Thoracic aorta (tissue), 2 donors: ENCODE results near the gene NKIRAS1. TPM values are rescaled to one million over a fixed set of nuclear protein-coding genes. Genes with fewer than 3 reads are reported as not detected.
"Not testable (repeated sequence)": the region's sequence is repeated elsewhere in the genome, so short reads cannot be mapped to it uniquely, and the experiment has no call there.

Source experiments
- ATAC-seq: fragments of 150-250 bp; one replicate; pipeline ENCODE4 v1.8.0; 2017; ENCODE audit warnings: low read depth; ENCODE audit not compliant: insufficient number of reproducible peaks, low FRiP score
- DNase-seq: peaks from one replicate; pipeline ENCODE4 v3.0.0-alpha.2; 2020; ENCODE audit warnings: low spot score
- H3K27ac ChIP-seq, 2 donors: fragments of 200-600 bp; sonication (generic); 1 replicate in 1 of 2; 2 replicates in 1 of 2; pipeline ENCODE4 v1.5.1; 2016; ENCODE audit warnings: mild to moderate bottlenecking in 2 of 2, moderate library complexity in 2 of 2
- H3K27me3 ChIP-seq: fragments of 200-600 bp; sonication (generic); replicated peaks from 2 replicates; pipeline ENCODE4 v1.6.0; 2016; ENCODE audit warnings: mild to moderate bottlenecking; ENCODE audit not compliant: insufficient read depth
- H3K36me3 ChIP-seq: fragments of 200-600 bp; sonication (generic); one replicate; pipeline ENCODE4 v1.5.1; 2016
- H3K4me1 ChIP-seq, 2 donors: fragments of 200-600 bp; sonication (generic); 1 replicate in 1 of 2; 2 replicates in 1 of 2; pipeline versions ENCODE4 v1.5.1 to v1.6.0; 2016; ENCODE audit warnings: low read depth in 2 of 2, mild to moderate bottlenecking in 1 of 2; ENCODE audit not compliant: control insufficient read depth in 1 of 2
- H3K4me3 ChIP-seq: fragments of 200-600 bp; sonication (generic); 2 replicates; pipeline ENCODE4 v1.5.1; 2016; ENCODE audit warnings: mild to moderate bottlenecking
- H3K9me3 ChIP-seq: fragments of 200-600 bp; sonication (generic); 2 replicates; pipeline ENCODE4 v1.5.1; 2016
- total RNA-seq, 2 donors: library from RNA; depleted of rRNA; stranded (reverse); fragments of >200 nt; gene quantifications; one replicate each; pipeline versions ENCODE4 v1.1.0 to v1.2.3, GENCODE V29; 2016
- TF ChIP-seq, protein P1 (sequence below): fragments of 200-600 bp; sonication (generic); IDR thresholded peaks from one replicate; pipeline ENCODE4 v1.5.1; 2019; ENCODE audit warnings: antibody characterized with exemption

NKIRAS1 gene
- total RNA-seq, 2 donors from 2014 or later, result 15.8 to 21.0 TPM

DNA sequence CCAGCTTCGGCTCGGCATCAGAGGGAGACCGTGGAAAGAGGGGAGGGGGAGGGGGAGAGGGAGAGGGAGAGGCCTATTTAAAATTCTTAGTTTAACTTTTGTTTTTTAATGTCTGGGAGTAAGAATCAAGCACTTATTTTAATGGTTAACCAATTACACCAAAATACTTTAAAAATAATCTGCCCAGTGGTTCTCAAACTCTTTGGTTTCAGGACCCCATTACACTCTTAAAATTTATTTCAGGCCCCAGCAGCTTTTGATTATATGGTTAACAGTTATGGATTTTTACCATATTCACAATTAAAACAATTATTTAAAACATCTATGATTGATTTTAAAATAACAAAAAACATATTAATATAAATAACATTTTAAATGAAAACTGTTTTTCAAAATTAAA lies 44.5 kb downstream of the NKIRAS1 start:
- ATAC-seq, result no peak
- Histone ChIP-seq H3K9me3 (no peaks in the 10 kb centered on the region), H3K4me3 (no peak overlapping the region), H3K27me3 (no peaks in the 10 kb centered on the region), H3K36me3 (no peaks in the 10 kb centered on the region), H3K4me1 (peaks cover 13 to 29% of the 10 kb centered on the region in 2 donors), H3K27ac (no peak overlapping the region)
- DNase-seq, result no peak
- TF ChIP-seq, protein P1, sequence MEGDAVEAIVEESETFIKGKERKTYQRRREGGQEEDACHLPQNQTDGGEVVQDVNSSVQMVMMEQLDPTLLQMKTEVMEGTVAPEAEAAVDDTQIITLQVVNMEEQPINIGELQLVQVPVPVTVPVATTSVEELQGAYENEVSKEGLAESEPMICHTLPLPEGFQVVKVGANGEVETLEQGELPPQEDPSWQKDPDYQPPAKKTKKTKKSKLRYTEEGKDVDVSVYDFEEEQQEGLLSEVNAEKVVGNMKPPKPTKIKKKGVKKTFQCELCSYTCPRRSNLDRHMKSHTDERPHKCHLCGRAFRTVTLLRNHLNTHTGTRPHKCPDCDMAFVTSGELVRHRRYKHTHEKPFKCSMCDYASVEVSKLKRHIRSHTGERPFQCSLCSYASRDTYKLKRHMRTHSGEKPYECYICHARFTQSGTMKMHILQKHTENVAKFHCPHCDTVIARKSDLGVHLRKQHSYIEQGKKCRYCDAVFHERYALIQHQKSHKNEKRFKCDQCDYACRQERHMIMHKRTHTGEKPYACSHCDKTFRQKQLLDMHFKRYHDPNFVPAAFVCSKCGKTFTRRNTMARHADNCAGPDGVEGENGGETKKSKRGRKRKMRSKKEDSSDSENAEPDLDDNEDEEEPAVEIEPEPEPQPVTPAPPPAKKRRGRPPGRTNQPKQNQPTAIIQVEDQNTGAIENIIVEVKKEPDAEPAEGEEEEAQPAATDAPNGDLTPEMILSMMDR, result no peak

DNA sequence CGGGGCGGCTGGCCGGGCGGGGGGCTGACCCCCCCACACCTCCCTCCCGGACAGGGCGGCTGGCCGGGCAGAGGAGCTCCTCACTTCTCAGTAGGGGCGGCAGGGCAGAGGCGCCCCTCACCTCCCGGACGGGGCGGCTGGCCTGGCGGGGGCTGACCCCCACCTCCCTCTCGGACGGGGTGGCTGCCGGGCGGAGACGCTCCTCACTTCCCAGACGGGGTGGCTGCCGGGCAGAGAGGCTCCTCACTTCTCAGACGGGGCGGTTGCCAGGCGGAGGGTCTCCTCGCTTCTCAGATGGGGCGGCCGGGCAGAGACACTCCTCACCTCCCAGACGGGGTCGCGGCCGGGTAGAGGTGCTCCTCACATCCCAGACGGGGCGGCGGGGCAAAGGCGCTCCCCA lies 45.4 kb downstream of the NKIRAS1 start:
- not testable (repeated sequence) for DNase-seq, H3K9me3 ChIP-seq, H3K36me3 ChIP-seq, ATAC-seq, H3K27me3 ChIP-seq, H3K4me3 ChIP-seq, H3K27ac ChIP-seq
- H3K4me1 ChIP-seq, result peaks cover 5 to 22% of the 10 kb centered on the region in 2 donors

DNA sequence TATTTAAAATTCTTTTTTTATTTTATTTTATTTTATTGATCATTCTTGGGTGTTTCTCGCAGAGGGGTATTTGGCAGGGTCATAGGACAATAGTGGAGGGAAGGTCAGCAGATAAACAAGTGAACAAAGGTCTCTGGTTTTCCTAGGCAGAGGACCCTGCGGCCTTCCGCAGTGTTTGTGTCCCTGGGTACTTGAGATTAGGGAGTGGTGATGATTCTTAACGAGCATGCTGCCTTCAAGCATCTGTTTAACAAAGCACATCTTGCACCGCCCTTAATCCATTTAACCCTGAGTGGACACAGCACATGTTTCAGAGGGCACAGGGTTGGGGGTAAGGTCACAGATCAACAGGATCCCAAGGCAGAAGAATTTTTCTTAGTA lies 46.1 kb downstream of the NKIRAS1 start:
- DNase-seq, H3K36me3 ChIP-seq, ATAC-seq, H3K9me3 ChIP-seq, H3K27ac ChIP-seq, H3K27me3 ChIP-seq, H3K4me3 ChIP-seq: not testable (repeated sequence)
- H3K4me1 ChIP-seq, result peaks cover 7 to 26% of the 10 kb centered on the region in 2 donors

DNA sequence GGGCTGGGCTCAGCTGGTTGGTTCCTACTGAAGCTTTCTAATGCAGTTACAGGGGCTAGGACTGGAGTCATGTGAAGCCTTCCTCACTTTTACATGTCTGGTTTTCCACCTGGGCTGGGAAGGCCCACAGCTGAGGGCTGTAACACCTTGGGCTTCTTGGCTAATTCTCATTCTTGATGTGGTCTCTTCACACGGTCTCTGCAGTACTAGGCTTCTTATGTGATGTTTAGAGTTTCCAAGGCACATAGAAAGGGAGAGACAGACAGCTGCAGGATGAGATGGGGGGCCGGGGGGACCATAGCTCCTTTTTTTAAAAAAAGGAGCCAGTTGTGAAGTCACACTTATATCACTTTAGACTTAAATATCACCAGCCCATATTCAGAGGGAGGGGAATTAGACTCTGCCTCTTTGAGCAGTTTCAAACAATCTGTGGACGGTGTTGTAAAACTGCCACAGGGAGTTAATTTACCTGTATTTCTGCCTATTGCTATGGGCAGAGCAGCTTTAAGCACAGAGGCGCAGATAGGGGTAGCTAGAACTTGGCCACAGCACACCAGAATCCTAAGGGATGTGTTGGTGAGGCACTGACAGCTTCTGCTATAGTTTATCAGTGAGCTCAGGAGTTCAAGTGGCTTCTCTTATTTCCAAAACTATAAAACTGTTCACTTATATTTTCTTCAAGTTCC lies 46.7 kb downstream of the NKIRAS1 start:
- TF ChIP-seq, protein P1, result no peak
- no peaks in the 10 kb centered on the region for H3K36me3 ChIP-seq
- H3K4me3 ChIP-seq, result no peak overlapping the region
- peaks cover 12 to 32% of the 10 kb centered on the region in 2 donors for H3K4me1 ChIP-seq
- ATAC-seq (no peak), DNase-seq (no peak)
- no peak overlapping the region for H3K27ac ChIP-seq
- no peaks in the 10 kb centered on the region for H3K27me3 ChIP-seq
- H3K9me3 ChIP-seq, result no peaks in the 10 kb centered on the region

DNA sequence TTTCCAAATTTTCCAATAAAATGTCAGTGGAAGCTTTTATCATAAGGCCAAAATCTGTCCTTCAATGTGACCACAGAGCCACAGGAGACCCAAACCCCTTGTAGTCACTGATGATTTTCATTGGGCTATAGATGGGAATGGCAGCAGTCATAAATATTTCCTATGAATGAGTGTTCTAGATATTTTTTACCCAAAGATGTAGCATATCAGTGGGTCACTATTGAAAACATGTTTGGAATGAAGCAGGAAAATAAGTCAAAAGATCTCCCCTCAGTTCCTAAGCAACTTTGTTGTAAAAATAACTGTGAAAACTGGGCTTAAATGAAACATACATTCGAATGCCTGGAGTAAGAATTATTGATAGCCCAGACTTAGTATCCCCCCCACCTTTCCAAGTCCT lies 49.0 kb downstream of the NKIRAS1 start:
- H3K27me3 ChIP-seq, result no peaks in the 10 kb centered on the region
- no peaks in the 10 kb centered on the region for H3K36me3 ChIP-seq
- H3K27ac ChIP-seq, result no peak overlapping the region
- no peak overlapping the region for H3K4me3 ChIP-seq
- peaks cover 15 to 20% of the 10 kb centered on the region in 2 donors for H3K4me1 ChIP-seq
- ATAC-seq (no peak), DNase-seq (no peak)
- H3K9me3 ChIP-seq, result no peaks in the 10 kb centered on the region
- TF ChIP-seq, protein P1, result no peak

DNA sequence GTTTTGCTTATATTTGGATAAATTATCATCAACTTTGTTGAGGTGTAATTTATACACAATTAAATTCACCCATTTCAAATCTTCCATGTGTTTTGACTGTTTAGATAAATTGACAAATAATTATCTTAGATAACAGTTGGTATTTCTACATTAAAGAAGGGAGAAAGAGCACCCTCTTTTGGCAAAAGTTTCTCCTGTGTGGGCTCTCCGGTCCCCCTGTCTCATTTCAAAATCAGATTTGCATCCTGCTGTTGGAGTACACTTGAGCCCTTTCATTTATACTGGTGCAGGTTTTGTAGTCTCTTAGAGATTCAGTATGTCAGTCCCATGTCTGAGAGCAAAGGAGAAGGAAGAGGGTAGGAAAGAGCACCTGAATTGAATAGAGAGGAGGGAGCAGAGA lies 49.4 kb downstream of the NKIRAS1 start:
- Histone ChIP-seq H3K4me3 (no peak overlapping the region), H3K4me1 (peaks cover 15 to 20% of the 10 kb centered on the region in 2 donors), H3K27ac (no peak overlapping the region), H3K9me3 (no peaks in the 10 kb centered on the region), H3K27me3 (no peaks in the 10 kb centered on the region), H3K36me3 (no peaks in the 10 kb centered on the region)
- DNase-seq (no peak), ATAC-seq (no peak)
- TF ChIP-seq, protein P1, result no peak
